HepG2 (cell line): ENCODE measurements around the gene CCDC85C. TPM values are rescaled to one million over a fixed set of nuclear protein-coding genes. Genes with fewer than 3 reads are reported as not detected.

Experiments
- ATAC-seq: fragments of 200-7000 bp; cut with Tn5 transposase; 3 replicates; pipeline ENCODE4 v1.9.1; 2020; ENCODE audit warnings: mild to moderate bottlenecking, moderate library complexity
- BruUV-seq: library from RNA; stranded (reverse); fragments of 400-500 nt; replicated peaks from 2 replicates; lab custom pipeline; 2021; lab: Mats Ljungman, UMichigan
- CTCF ChIA-PET: fragments of 300-600 bp; formaldehyde crosslinking; extraction: SDS; loops from one replicate; lab custom pipeline; 2021; ENCODE audit warnings: low total read pairs, inconsistent platforms, low intra/inter-chr PET ratio; lab: Yijun Ruan, JAX
- POLR2A ChIA-PET: fragments of 350-600 bp; sonication (Branson Sonifier 250); formaldehyde crosslinking; loops from one replicate; lab custom pipeline; 2020; ENCODE audit warnings: antibody characterized with exemption, inconsistent platforms; lab: Yijun Ruan, JAX
- DNase-seq: peaks from one replicate; pipeline ENCODE4 v3.0.0-alpha.2; 2015; ENCODE audit warnings: low spot score
- FAIRE-seq: peaks from 3 replicates; lab custom pipeline; 2011; peaks lifted over from hg19 to GRCh38; lab: Jason Lieb, UNC
- H2AFZ ChIP-seq: one replicate; pipeline ENCODE4 v1.6.1; 2011; ENCODE audit warnings: low read length, inconsistent platforms
- H3K27ac ChIP-seq: fragments of 300-600 bp; 3 replicates; pipeline ENCODE4 v1.8.0; 2011; ENCODE audit warnings: mixed run types, mild to moderate bottlenecking, mixed read lengths, low read length, inconsistent platforms; ENCODE audit not compliant: insufficient read depth; ENCODE audit errors: extremely low read length
- H3K27me3 ChIP-seq, 2 experiments: fragments of 200-600 bp in 1 of 2; 2 replicates in 1 of 2; 3 replicates in 1 of 2; pipeline versions ENCODE4 v1.6.0 to v1.8.0; 2011; ENCODE audit warnings: low read length in 2 of 2, mild to moderate bottlenecking in 2 of 2, moderate library complexity in 2 of 2, inconsistent platforms in 1 of 2; ENCODE audit not compliant: insufficient read depth in 2 of 2, control insufficient read depth in 1 of 2
- H3K36me3 ChIP-seq, 2 experiments: fragments of 200-600 bp in 1 of 2; replicated peaks in 1 of 2; 2 replicates in 1 of 2; 3 replicates in 1 of 2; pipeline versions ENCODE4 v1.5.1 to v1.8.0; 2011; ENCODE audit warnings: low read length in 2 of 2, inconsistent platforms in 1 of 2; ENCODE audit not compliant: insufficient read depth in 2 of 2, control insufficient read depth in 1 of 2
- H3K4me1 ChIP-seq: 2 replicates; pipeline ENCODE4 v1.5.1; 2012; ENCODE audit warnings: low read length, inconsistent platforms; ENCODE audit not compliant: insufficient read depth
- H3K4me2 ChIP-seq: 2 replicates; pipeline ENCODE4 v1.6.0; 2011; ENCODE audit warnings: low read depth, low read length, inconsistent platforms
- H3K4me3 ChIP-seq, 3 experiments: fragments of 200-600 bp in 1 of 3; sonication (generic), shearing (Covaris generic) in 1 of 3; replicated peaks in 1 of 3; 2 replicates each; pipeline ENCODE4 v1.5.1; 2011 to 2016; ENCODE audit warnings: low read length in 3 of 3, inconsistent platforms in 2 of 3, low read depth in 2 of 3, mild to moderate bottlenecking in 2 of 3, control low read depth in 1 of 3, mixed read lengths in 1 of 3; ENCODE audit not compliant: insufficient read depth in 1 of 3
- H3K79me2 ChIP-seq: one replicate; pipeline ENCODE4 v1.6.1; 2011; ENCODE audit warnings: low read length, inconsistent platforms; ENCODE audit not compliant: insufficient read depth
- H3K9ac ChIP-seq: 2 replicates; pipeline ENCODE4 v1.6.0; 2011; ENCODE audit warnings: mild to moderate bottlenecking, low read depth, low read length, inconsistent platforms; ENCODE audit not compliant: insufficient read depth
- H3K9me3 ChIP-seq: 2 replicates; pipeline ENCODE4 v1.5.1; 2012; ENCODE audit warnings: mild to moderate bottlenecking, low read length
- H4K20me1 ChIP-seq: 2 replicates; pipeline ENCODE4 v1.6.0; 2011; ENCODE audit warnings: inconsistent platforms, mild to moderate bottlenecking, low read length, moderate library complexity; ENCODE audit not compliant: insufficient read depth
- EEA1 ChIP-seq: sonication (generic); formaldehyde crosslinking; IDR thresholded peaks from 2 replicates; pipeline ENCODE4 v1.5.1; 2020; ENCODE audit warnings: mild to moderate bottlenecking, missing genetic modification reagents, borderline replicate concordance
- MBNL3 ChIP-seq: fragments of 250-450 bp; sonication (Bioruptor Pico); conservative IDR thresholded peaks from 2 replicates; pipeline ENCODE4 v1.8.0; 2022; ENCODE audit warnings: mild to moderate bottlenecking, inconsistent platforms
- SP5 ChIP-seq: IDR thresholded peaks from 2 replicates; pipeline ENCODE4 v1.6.1; 2016; ENCODE audit warnings: low read depth, borderline replicate concordance
- SRY ChIP-seq: sonication (generic); formaldehyde crosslinking; IDR thresholded peaks from 2 replicates; pipeline ENCODE4 v1.8.0; 2022; ENCODE audit warnings: mild to moderate bottlenecking, missing genetic modification reagents
- STAT5B ChIP-seq: sonication (generic); formaldehyde crosslinking; IDR thresholded peaks from 2 replicates; pipeline ENCODE4 v1.4.0; 2020; ENCODE audit warnings: missing genetic modification reagents
- ZNF326 ChIP-seq: sonication (generic); formaldehyde crosslinking; IDR thresholded peaks from 2 replicates; pipeline ENCODE4 v1.4.0; 2020; ENCODE audit warnings: missing genetic modification reagents, borderline replicate concordance
- ZNF703 ChIP-seq: sonication (generic); formaldehyde crosslinking; IDR thresholded peaks from 2 replicates; pipeline ENCODE4 v1.5.1; 2020; ENCODE audit warnings: missing genetic modification reagents, mild to moderate bottlenecking, moderate library complexity, borderline replicate concordance
- WGBS: methylation state at CpG from one replicate; pipeline ENCODE4 v1.1.6; 2017; ENCODE audit warnings: low lambda C conversion rate; 5-methylcytosine and 5-hydroxymethylcytosine counted together
- in situ Hi-C: cut with HindIII; loops from 2 replicates; pipeline ENCODE4 v1.10.0; 2017; ENCODE audit warnings: low pct_unique_long_range_greater_than_20kb; ENCODE audit not compliant: extremely low pct_ligation_motif_present
- intact Hi-C: fragments of 100-400 bp; cut with micrococcal nuclease; formaldehyde crosslinking; loops from one replicate; pipeline ENCODE4 v1.10.0; 2022; ENCODE audit not compliant: unreplicated experiment
- polyA plus RNA-seq, 8 experiments: library from polyadenylated mRNA; depleted of rRNA in 3 of 8; stranded (reverse) in 7 of 8; unstranded in 1 of 8; fragments of >200 nt; fragmentation: Illumina TruSeq in 4 of 8; extraction: Trizol in 4 of 8; gene quantifications; 2 replicates each; pipeline versions ENCODE4 v1.2.1 to v1.2.3, GENCODE V29; 2011 to 2016; ENCODE audit warnings: low read depth in 4 of 8, missing spikeins in 1 of 8, mixed read lengths in 1 of 8; ENCODE audit not compliant: insufficient read depth in 1 of 8
- total RNA-seq, 5 experiments: library from RNA; depleted of rRNA; stranded (reverse); fragments of >200 nt; fragmentation: Illumina TruSeq; extraction: Trizol; gene quantifications; 2 replicates each; pipeline ENCODE4 v1.2.3, GENCODE V29; 2016; ENCODE audit warnings: low read depth in 1 of 5
- TF ChIP-seq, protein P1 (sequence below): IDR thresholded peaks from 2 replicates; pipeline ENCODE4 v1.6.1; 2016; ENCODE audit warnings: missing genetic modification reagents, missing compliant biosample characterization
- TF ChIP-seq, protein P2 (sequence below): sonication (generic); formaldehyde crosslinking; IDR thresholded peaks from 2 replicates; pipeline ENCODE4 v1.5.0; 2020; ENCODE audit warnings: mild to moderate bottlenecking, missing genetic modification reagents, borderline replicate concordance
- TF ChIP-seq, protein P3 (sequence below): sonication (generic); formaldehyde crosslinking; IDR thresholded peaks from 2 replicates; pipeline ENCODE4 v1.9.0; 2021; ENCODE audit warnings: mild to moderate bottlenecking, missing genetic modification reagents

The CCDC85C gene
- total and polyA plus RNA-seq, 2 of the 13 experiments (the other 11 are each of a cell fraction or from before 2014, with no cell fraction given): 18.8 to 43.8 TPM

DNA sequence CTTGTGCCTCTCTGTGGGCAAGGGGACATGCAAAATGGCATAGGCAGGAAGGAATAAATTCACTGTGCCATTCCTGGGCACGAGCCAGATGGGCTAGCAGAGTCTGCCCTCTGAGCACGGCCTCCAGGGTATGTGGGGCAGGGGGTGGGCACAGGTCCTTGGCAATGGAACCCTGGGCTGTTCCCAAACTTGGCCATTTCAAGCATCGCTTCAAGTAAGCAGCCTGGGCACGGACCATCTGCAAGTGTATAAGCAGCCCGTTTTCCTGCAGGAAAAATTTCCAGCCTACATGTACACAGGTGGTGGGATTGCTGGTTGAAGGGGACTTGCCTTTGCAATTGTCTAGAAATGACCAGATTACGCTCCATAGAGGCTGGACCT, 40.3 kb downstream of the CCDC85C start:
- H3K79me2 ChIP-seq: peaks cover 94% of the 10 kb centered on the region
- intact Hi-C loops: loop anchor here (1.0 to 5.0 kb wide), 3 partner anchors 8 to 64 kb away; no protein-coding TSS in a partner anchor
- WGBS: 97% methylated on average over 5 of the region's 6 CpGs

More for the DNA sequence above, 40.3 kb downstream of the CCDC85C start:
- ATAC-seq (no peak), FAIRE-seq (no peak), DNase-seq (no peak)
- TF ChIP-seq STAT5B (CRISPR knock-in tag): no peak
- no peak for TF ChIP-seq SRY (CRISPR knock-in tag)
- TF ChIP-seq ZNF326 (CRISPR knock-in tag): no peak
- TF ChIP-seq, protein P1, sequence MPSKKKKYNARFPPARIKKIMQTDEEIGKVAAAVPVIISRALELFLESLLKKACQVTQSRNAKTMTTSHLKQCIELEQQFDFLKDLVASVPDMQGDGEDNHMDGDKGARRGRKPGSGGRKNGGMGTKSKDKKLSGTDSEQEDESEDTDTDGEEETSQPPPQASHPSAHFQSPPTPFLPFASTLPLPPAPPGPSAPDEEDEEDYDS (CRISPR knock-in tag): no peak
- no peak for TF ChIP-seq MBNL3 (CRISPR knock-in tag)
- no peak for TF ChIP-seq EEA1 (CRISPR knock-in tag)
- TF ChIP-seq, protein P2, sequence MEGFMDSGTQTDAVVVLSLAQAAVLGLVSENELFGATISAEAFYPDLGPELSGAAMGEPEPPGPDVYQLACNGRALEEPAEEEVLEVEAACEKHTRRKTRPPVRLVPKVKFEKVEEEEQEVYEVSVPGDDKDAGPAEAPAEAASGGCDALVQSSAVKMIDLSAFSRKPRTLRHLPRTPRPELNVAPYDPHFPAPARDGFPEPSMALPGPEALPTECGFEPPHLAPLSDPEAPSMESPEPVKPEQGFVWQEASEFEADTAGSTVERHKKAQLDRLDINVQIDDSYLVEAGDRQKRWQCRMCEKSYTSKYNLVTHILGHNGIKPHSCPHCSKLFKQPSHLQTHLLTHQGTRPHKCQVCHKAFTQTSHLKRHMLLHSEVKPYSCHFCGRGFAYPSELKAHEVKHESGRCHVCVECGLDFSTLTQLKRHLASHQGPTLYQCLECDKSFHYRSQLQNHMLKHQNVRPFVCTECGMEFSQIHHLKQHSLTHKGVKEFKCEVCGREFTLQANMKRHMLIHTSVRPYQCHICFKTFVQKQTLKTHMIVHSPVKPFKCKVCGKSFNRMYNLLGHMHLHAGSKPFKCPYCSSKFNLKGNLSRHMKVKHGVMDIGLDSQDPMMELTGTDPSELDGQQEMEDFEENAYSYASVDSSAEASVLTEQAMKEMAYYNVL (CRISPR knock-in tag): no peak
- no peak for TF ChIP-seq ZNF703 (CRISPR knock-in tag)
- TF ChIP-seq, protein P3, sequence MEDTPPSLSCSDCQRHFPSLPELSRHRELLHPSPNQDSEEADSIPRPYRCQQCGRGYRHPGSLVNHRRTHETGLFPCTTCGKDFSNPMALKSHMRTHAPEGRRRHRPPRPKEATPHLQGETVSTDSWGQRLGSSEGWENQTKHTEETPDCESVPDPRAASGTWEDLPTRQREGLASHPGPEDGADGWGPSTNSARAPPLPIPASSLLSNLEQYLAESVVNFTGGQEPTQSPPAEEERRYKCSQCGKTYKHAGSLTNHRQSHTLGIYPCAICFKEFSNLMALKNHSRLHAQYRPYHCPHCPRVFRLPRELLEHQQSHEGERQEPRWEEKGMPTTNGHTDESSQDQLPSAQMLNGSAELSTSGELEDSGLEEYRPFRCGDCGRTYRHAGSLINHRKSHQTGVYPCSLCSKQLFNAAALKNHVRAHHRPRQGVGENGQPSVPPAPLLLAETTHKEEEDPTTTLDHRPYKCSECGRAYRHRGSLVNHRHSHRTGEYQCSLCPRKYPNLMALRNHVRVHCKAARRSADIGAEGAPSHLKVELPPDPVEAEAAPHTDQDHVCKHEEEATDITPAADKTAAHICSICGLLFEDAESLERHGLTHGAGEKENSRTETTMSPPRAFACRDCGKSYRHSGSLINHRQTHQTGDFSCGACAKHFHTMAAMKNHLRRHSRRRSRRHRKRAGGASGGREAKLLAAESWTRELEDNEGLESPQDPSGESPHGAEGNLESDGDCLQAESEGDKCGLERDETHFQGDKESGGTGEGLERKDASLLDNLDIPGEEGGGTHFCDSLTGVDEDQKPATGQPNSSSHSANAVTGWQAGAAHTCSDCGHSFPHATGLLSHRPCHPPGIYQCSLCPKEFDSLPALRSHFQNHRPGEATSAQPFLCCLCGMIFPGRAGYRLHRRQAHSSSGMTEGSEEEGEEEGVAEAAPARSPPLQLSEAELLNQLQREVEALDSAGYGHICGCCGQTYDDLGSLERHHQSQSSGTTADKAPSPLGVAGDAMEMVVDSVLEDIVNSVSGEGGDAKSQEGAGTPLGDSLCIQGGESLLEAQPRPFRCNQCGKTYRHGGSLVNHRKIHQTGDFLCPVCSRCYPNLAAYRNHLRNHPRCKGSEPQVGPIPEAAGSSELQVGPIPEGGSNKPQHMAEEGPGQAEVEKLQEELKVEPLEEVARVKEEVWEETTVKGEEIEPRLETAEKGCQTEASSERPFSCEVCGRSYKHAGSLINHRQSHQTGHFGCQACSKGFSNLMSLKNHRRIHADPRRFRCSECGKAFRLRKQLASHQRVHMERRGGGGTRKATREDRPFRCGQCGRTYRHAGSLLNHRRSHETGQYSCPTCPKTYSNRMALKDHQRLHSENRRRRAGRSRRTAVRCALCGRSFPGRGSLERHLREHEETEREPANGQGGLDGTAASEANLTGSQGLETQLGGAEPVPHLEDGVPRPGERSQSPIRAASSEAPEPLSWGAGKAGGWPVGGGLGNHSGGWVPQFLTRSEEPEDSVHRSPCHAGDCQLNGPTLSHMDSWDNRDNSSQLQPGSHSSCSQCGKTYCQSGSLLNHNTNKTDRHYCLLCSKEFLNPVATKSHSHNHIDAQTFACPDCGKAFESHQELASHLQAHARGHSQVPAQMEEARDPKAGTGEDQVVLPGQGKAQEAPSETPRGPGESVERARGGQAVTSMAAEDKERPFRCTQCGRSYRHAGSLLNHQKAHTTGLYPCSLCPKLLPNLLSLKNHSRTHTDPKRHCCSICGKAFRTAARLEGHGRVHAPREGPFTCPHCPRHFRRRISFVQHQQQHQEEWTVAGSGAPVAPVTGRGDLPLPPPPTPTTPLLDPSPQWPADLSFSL (CRISPR knock-in tag): no peak
- no peak for TF ChIP-seq SP5
- Histone ChIP-seq H3K4me3 (no peak overlapping the region), H3K4me2 (no peak overlapping the region; the same call in 1 of the 2 replicates), H2AFZ (no peak overlapping the region), H4K20me1 (peaks cover 12% of the 10 kb centered on the region), H3K27ac (peak overlapping the region; percentile 91), H3K9me3 (no peaks in the 10 kb centered on the region), H3K27me3 (no peaks in the 10 kb centered on the region), H3K9ac (no peak overlapping the region), H3K36me3 (peaks cover 0 to 1% of the 10 kb centered on the region in 2 experiments; a peak in 2 of 5 replicates), H3K4me1 (peaks cover 95% of the 10 kb centered on the region)
- ChIA-PET POLR2A (interaction anchor here (2.2 kb wide), 1 partner anchor 8 kb away, joined by 8 read pairs; no protein-coding TSS in a partner anchor), CTCF (interaction anchor here (1.1 to 1.5 kb wide), 2 partner anchors 12 to 65 kb away, joined by 4 to 11 read pairs; no protein-coding TSS in a partner anchor)
- in situ Hi-C loops: no loop called here
- TSS peak; percentile 17 for BruUV-seq
